Small intestine (tissue), 7 donors: ENCODE results near the gene THSD7A. TPM values are rescaled to one million over a fixed set of nuclear protein-coding genes. Genes with fewer than 3 reads are reported as not detected.

Source experiments
- DNase-seq, 2 donors: peaks; one replicate each; pipeline versions ENCODE4 v3.0.0 to v3.0.0-alpha.2; 2013
- FAIRE-seq: peaks from 2 replicates; lab custom pipeline; 2012; peaks lifted over from hg19 to GRCh38; lab: Jason Lieb, UNC
- H3K27ac ChIP-seq, 3 donors: one replicate each; pipeline ENCODE4 v1.5.1; 2013; ENCODE audit warnings: low read length in 2 of 3, mild to moderate bottlenecking in 2 of 3, control low read depth in 1 of 3, inconsistent platforms in 1 of 3, low read depth in 1 of 3, moderate library complexity in 1 of 3
- H3K27me3 ChIP-seq, 3 donors: one replicate each; pipeline ENCODE4 v1.6.1; 2013; ENCODE audit warnings: low read length in 3 of 3, inconsistent platforms in 1 of 3; ENCODE audit not compliant: control insufficient read depth in 3 of 3, insufficient read depth in 3 of 3
- H3K36me3 ChIP-seq, 3 donors: one replicate each; pipeline ENCODE4 v1.6.1; 2013; ENCODE audit warnings: low read length in 3 of 3, inconsistent platforms in 1 of 3, low read depth in 1 of 3, mild to moderate bottlenecking in 1 of 3, moderate library complexity in 1 of 3; ENCODE audit not compliant: control insufficient read depth in 3 of 3, insufficient read depth in 2 of 3
- H3K4me1 ChIP-seq, 3 donors: one replicate each; pipeline ENCODE4 v1.6.1; 2013; ENCODE audit warnings: low read length in 2 of 3, inconsistent platforms in 1 of 3, low read depth in 1 of 3, mild to moderate bottlenecking in 1 of 3, moderate library complexity in 1 of 3; ENCODE audit not compliant: control insufficient read depth in 3 of 3, insufficient read depth in 2 of 3
- H3K4me3 ChIP-seq, 3 donors: one replicate each; pipeline ENCODE4 v1.5.1; 2013; ENCODE audit warnings: low read length in 3 of 3, control low read depth in 1 of 3, inconsistent platforms in 1 of 3, low read depth in 1 of 3, mild to moderate bottlenecking in 1 of 3, moderate library complexity in 1 of 3
- H3K9me3 ChIP-seq, 2 donors: one replicate each; pipeline ENCODE4 v1.6.1; 2013; ENCODE audit warnings: low read depth in 1 of 2, low read length in 1 of 2; ENCODE audit not compliant: control insufficient read depth in 2 of 2, insufficient read depth in 1 of 2
- WGBS, 3 donors: extraction: QIAGEN DNeasy Blood & Tissue Kit; methylation state at CpG; one replicate each; pipeline ENCODE4 v1.1.7; 2013; 5-methylcytosine and 5-hydroxymethylcytosine counted together
- polyA plus RNA-seq, 4 donors: library from polyadenylated mRNA; stranded (reverse) in 3 of 4; unstranded in 1 of 4; fragments of 200-250 nt in 3 of 4; fragments of 120-200 nt in 1 of 4; gene quantifications; one replicate each; pipeline versions ENCODE4 v1.2.1 to v1.2.3, GENCODE V29; 2013
- donor health status: healthy with polysubstance abuse.
- donor health status: control.
- donor health status: control.
- donor health status: Bipolar disorder and iron deficiency.
- donor health status: healthy.

Gene THSD7A
- polyA plus RNA-seq, 4 donors, result 1.1 to 3.5 TPM; not detected in 2

DNA sequence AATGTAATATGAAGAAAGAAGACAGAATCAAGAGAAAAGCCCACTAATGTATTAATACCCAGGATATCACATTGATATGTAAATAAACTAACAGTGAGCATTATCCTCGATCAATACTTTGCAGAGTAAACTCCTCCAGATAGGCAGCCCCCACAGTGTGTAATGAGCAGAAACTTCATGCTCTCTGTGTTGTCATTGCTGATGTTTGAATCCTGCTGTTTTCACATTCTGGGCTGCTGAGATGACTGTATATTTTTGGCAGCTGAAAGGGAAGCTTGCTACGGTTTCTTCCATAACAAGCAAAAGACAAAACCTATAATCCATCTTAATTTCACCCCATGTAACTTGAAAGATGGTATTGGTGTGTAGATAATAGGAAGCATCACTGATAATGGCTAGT, 15.3 kb upstream of the THSD7A start:
- FAIRE-seq, result no peak
- Histone ChIP-seq H3K27me3 (no peaks in the 10 kb centered on the region), H3K4me3 (no peak overlapping the region), H3K9me3 (no peaks in the 10 kb centered on the region), H3K27ac (no peak overlapping the region), H3K36me3 (no peaks in the 10 kb centered on the region), H3K4me1 (no peaks in the 10 kb centered on the region)
- WGBS, 3 donors, result 28 to 52% (median 50%) methylated on average over 2 of the region's 2 CpGs
- no peak for DNase-seq

DNA sequence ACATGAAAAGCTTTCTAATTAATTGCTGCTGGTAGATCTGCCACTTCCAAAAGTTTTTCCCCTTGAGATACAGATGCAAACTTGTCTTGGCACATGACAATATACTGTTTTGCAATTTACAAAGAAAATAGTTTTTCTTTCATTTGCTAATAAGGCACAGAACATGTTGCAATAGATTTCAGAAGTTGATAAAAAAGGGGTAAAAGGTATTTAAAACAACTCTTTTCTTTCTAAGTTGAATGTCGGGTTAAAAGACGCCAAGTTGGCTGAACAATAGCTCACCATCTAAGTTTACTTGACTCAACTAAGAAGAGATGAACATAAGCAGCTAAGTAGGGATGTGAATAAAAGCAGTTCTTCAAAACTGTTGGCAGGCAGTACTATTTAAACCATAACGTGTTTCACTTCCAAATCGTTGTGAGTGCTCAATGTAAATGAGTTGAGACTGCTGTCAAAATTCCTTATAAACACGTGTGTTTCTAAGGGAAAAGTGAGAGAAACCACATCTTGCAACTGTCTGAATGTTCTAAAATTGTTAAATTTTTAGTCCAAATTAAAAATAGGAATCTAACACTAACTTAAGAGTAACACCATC, 14.5 kb upstream of the THSD7A start:
- no peak overlapping the region for H3K27ac ChIP-seq
- WGBS, 3 donors, result 53 to 70% (median 55%) methylated on average over 5 of the region's 5 CpGs
- H3K9me3 ChIP-seq, result peaks cover 0 to 5% of the 10 kb centered on the region in 2 donors
- H3K36me3 ChIP-seq, result no peaks in the 10 kb centered on the region
- DNase-seq (no peak), FAIRE-seq (no peak)
- no peak overlapping the region for H3K4me3 ChIP-seq
- no peaks in the 10 kb centered on the region for H3K27me3 ChIP-seq
- H3K4me1 ChIP-seq, result no peaks in the 10 kb centered on the region

DNA sequence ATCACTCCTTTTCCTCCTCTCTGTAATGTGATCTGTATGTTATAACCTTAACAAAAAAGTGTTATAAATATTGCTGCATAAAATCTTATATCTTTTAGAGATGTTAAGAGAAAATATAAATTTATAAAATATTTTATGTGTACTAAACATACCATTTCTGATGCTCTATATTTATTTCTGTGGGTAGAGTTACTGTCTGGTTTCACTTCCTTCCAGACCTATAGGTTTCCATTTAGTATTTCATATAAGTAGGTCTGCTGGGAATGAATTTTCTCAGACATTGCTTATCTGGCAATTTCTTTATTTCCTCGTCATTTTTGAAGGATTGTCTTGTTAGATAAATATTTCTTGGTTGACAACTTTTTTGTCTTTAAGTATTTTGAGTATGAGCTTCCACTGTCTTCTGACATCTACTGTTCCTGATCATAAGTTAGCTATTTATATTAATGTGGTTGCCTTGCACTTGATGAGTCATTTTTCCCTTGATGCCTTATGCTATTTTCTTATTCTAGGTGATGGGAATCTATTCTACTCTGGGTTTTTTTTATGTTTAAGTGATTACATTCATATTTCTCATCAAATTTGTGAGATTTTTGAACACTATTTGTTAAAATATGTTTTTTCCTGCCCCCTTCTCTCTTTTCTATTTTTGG, 11.2 kb upstream of the THSD7A start:
- FAIRE-seq (no peak), DNase-seq (no peak)
- H3K36me3 ChIP-seq, result no peaks in the 10 kb centered on the region
- no peak overlapping the region for H3K4me3 ChIP-seq
- WGBS, 3 donors, result 50 to 83% (median 64%) methylated on average over 1 of the region's 1 CpG
- H3K4me1 ChIP-seq, result no peaks in the 10 kb centered on the region
- H3K27ac ChIP-seq, result no peak overlapping the region
- no peaks in the 10 kb centered on the region for H3K27me3 ChIP-seq
- H3K9me3 ChIP-seq, result peaks cover 0 to 6% of the 10 kb centered on the region in 2 donors

DNA sequence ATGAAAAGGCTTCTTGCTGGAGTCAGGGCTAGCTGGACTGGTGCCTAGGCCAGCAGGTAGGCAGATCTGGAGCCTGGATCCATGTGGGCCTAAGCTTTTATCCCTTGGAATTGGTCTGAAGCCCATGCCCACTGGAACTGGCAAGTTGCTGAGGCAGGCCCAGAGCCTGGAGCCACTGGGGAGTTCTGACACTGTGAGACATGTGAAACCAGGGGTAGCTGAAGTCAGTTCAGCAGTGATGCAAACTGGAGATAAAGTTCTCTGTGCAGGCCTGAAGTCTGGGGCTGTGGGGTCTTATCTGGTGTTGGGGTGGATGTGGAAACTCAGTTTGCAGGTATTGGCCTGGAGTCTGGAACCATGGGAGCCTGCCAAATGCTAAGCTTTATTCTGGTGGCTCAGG, 9.7 kb upstream of the THSD7A start:
- no peaks in the 10 kb centered on the region for H3K36me3 ChIP-seq
- FAIRE-seq (no peak), DNase-seq (no peak)

GRCh38 chr7:11835260-11835659, 3.3 kb upstream of the THSD7A start:
- H3K27me3 ChIP-seq, result peaks cover 0 to 23% (median 0%) of the 10 kb centered on the region in 3 donors
- H3K36me3 ChIP-seq, result no peaks in the 10 kb centered on the region
- H3K27ac ChIP-seq, result no peak overlapping the region
- no peaks in the 10 kb centered on the region for H3K4me1 ChIP-seq
- FAIRE-seq (no peak), DNase-seq (no peak)
- no peaks in the 10 kb centered on the region for H3K9me3 ChIP-seq
- H3K4me3 ChIP-seq, result no peak overlapping the region

More for the DNA sequence above, 9.7 kb upstream of the THSD7A start:
- H3K4me3 ChIP-seq, result no peak overlapping the region
- no peak overlapping the region for H3K27ac ChIP-seq
- H3K4me1 ChIP-seq, result no peaks in the 10 kb centered on the region
- H3K9me3 ChIP-seq, result peaks cover 0 to 6% of the 10 kb centered on the region in 2 donors
- H3K27me3 ChIP-seq, result no peaks in the 10 kb centered on the region

DNA sequence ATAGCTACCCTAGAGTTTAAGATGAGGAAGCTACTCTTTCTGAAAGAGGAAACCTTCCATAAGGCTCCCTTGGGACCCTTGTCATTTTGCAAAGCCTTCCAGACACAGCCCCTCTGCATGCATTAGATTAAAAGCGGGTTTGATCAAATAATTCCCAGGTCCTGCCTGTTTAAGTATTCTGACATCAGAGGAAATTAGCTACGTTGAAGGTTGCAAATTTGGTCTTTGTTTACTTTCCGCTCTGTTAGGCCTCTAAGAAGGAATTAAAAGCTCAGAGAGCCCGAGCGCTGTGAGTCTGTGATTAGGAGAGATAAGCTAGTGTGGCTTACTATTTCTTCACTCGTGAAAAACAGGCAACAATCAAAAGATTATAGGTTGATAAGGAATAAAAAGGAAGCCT, 1.4 kb upstream of the THSD7A start:
- Histone ChIP-seq H3K4me3 (no peak overlapping the region), H3K9me3 (no peaks in the 10 kb centered on the region), H3K36me3 (no peaks in the 10 kb centered on the region), H3K27me3 (peaks cover 0 to 26% (median 0%) of the 10 kb centered on the region in 3 donors), H3K4me1 (no peaks in the 10 kb centered on the region), H3K27ac (no peak overlapping the region)
- DNase-seq, result no peak
- FAIRE-seq, result no peak
- 48 to 54% (median 52%) methylated on average over 6 of the region's 6 CpGs for WGBS, 3 donors

DNA sequence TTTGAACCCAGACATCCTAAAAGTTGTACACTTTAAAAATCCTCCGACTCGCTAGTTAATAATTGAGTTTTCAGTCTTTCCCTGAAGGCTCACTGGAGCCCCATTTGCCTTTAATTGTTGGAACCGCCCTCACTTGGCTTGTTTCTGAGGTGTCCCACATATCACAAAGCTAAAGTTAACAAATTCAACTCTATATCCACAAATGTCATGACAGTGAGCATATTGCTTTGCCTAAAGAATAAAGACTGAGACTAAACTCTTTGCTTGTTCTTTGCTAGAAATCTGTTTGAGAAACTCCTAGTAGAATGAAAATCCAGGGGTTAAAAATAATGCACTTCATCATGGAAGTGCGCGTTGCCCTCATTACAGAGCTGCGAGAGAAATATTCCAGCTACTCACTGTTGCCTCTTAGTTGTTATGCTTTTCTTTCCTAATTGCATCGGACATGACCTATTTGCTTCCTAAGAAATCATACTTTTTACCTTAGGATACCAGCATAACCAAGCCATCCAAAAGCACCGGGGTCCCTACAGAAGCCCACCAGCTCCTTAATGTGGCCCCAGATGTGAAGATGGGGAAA, 752 bp downstream of the THSD7A start:
- peaks cover 0 to 26% (median 0%) of the 10 kb centered on the region in 3 donors for H3K27me3 ChIP-seq
- no peaks in the 10 kb centered on the region for H3K4me1 ChIP-seq
- peak overlapping the region in 2 of 3 donors; percentile 45 to 53 for H3K4me3 ChIP-seq
- peak; percentile 12 to 16 for DNase-seq
- peak overlapping the region in 2 of 3 donors; percentile 48 to 51 for H3K27ac ChIP-seq
- H3K9me3 ChIP-seq, result no peaks in the 10 kb centered on the region
- FAIRE-seq, result no peak
- 1 to 3% (median 1%) methylated on average over 8 of the region's 8 CpGs for WGBS, 3 donors
- no peaks in the 10 kb centered on the region for H3K36me3 ChIP-seq

- no peak overlapping the region for H3K27ac ChIP-seq
- peak overlapping the region in 2 of 3 donors; percentile 45 to 53 for H3K4me3 ChIP-seq
- DNase-seq (peak; percentile 8 to 12), FAIRE-seq (no peak)
- WGBS, 3 donors, result 2 to 4% (median 2%) methylated on average over 7 of the region's 7 CpGs
- H3K4me1 ChIP-seq, result no peaks in the 10 kb centered on the region
- H3K27me3 ChIP-seq, result peaks cover 0 to 26% (median 0%) of the 10 kb centered on the region in 3 donors
- no peaks in the 10 kb centered on the region for H3K9me3 ChIP-seq
- no peaks in the 10 kb centered on the region for H3K36me3 ChIP-seq
These were observed 1.3 kb downstream of the THSD7A start for GRCh38 chr7:11830582-11831155.
